ENCODE measurements around the gene SLC18A2. TPM values are rescaled to one million over a fixed set of nuclear protein-coding genes. Genes with fewer than 3 reads are reported as not detected.

The SLC18A2 gene
- total RNA-seq: not detected

- H3K9me3 Mint-ChIP-seq (ENCODE audit: insufficient read depth): no peaks in the 10 kb centered on the region
- ChIA-PET POLR2A (no interaction called here), CTCF (interaction anchor here (1.8 kb wide), 1 partner anchor 24 kb away, joined by 7 read pairs; no protein-coding TSS in a partner anchor)
- H3K27me3 Mint-ChIP-seq (ENCODE audit: low read depth): peaks cover 30% of the 10 kb centered on the region
- H3K27ac Mint-ChIP-seq: no peak within 1 kb of the TSS
- no peaks in the 10 kb centered on the region for H3K36me3 Mint-ChIP-seq (ENCODE audit: low read depth)
- H3K4me3 Mint-ChIP-seq: peak within 1 kb of the TSS; percentile 2
- DNase-seq (no peak), ATAC-seq (peak; percentile 15)
- H3K4me1 Mint-ChIP-seq (ENCODE audit: low read depth): peaks cover 7% of the 10 kb centered on the region
Observed at GRCh38 chr10:117240621-117241529, at the start of gene SLC18A2. Gene SLC18A2, plus strand, starts transcription at chr10:117241114. Its CDS starts 580 bp downstream, at chr10:117241694.

DNA sequence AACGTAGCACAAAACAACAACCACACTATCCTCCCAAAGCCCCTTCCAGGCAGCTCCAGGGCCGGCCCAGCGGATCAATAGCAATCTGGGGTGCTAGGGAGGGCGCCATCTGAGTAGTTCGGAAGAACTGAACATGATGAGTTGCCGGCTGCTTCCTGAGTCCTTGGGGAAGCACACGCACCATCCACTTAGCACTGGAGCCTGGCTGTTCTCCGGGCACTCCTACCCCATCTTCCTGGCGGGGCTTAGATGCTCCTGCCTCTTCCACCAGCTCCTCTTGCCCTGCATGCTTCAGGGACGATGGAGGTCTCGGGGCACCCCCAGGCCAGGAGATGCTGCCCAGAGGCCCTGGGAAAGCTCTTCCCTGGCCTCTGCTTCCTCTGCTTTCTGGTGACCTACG lies 43.7 kb upstream of the SLC18A2 start, which contains the start of gene KCNK18:
KCNK18 (plus strand) TSS at position 301 of the 400 bp plus-strand sequence; CDS start at position 301, 0 bp downstream.
- POLR2A ChIA-PET: no interaction called here
- H3K27ac Mint-ChIP-seq: no peak within 1 kb of the TSS
- no peaks in the 10 kb centered on the region for H3K9me3 Mint-ChIP-seq (ENCODE audit: insufficient read depth)

GRCh38 chr10:117198088-117198487 lies 42.8 kb upstream of the SLC18A2 start:
- POLR2A ChIA-PET: no interaction called here
- Mint-ChIP-seq H3K27me3 (ENCODE audit: low read depth) (no peaks in the 10 kb centered on the region), H3K36me3 (ENCODE audit: low read depth) (no peaks in the 10 kb centered on the region), H3K4me3 (no peak overlapping the region), H3K9me3 (ENCODE audit: insufficient read depth) (no peaks in the 10 kb centered on the region), H3K27ac (no peak overlapping the region), H3K4me1 (ENCODE audit: low read depth) (no peaks in the 10 kb centered on the region)
- DNase-seq (no peak), ATAC-seq (no peak)
- CTCF ChIA-PET: no interaction called here

More for the DNA sequence above, 43.7 kb upstream of the SLC18A2 start, which contains the start of gene KCNK18:
- Mint-ChIP-seq H3K4me1 (ENCODE audit: low read depth) (no peaks in the 10 kb centered on the region), H3K4me3 (no peak within 1 kb of the TSS), H3K27me3 (ENCODE audit: low read depth) (no peaks in the 10 kb centered on the region), H3K36me3 (ENCODE audit: low read depth) (no peaks in the 10 kb centered on the region)
- ATAC-seq (no peak), DNase-seq (no peak)
- CTCF ChIA-PET: no interaction called here

- ATAC-seq (no peak), DNase-seq (no peak)
- H3K9me3 Mint-ChIP-seq (ENCODE audit: insufficient read depth): no peaks in the 10 kb centered on the region
- ChIA-PET CTCF (interaction anchor here (1.3 kb wide), 1 partner anchor 15 kb away, joined by 8 read pairs; no protein-coding TSS in a partner anchor), POLR2A (no interaction called here)
- H3K4me1 Mint-ChIP-seq (ENCODE audit: low read depth): no peaks in the 10 kb centered on the region
- peaks cover 2% of the 10 kb centered on the region for H3K27me3 Mint-ChIP-seq (ENCODE audit: low read depth)
- no peak overlapping the region for H3K27ac Mint-ChIP-seq
- no peak overlapping the region for H3K4me3 Mint-ChIP-seq
- no peaks in the 10 kb centered on the region for H3K36me3 Mint-ChIP-seq (ENCODE audit: low read depth)
Observed at GRCh38 chr10:117201826-117202225, 39.1 kb upstream of the SLC18A2 start.

- Mint-ChIP-seq H3K9me3 (ENCODE audit: insufficient read depth) (no peaks in the 10 kb centered on the region), H3K36me3 (ENCODE audit: low read depth) (no peaks in the 10 kb centered on the region), H3K27me3 (ENCODE audit: low read depth) (peaks cover 2% of the 10 kb centered on the region), H3K27ac (no peak overlapping the region), H3K4me1 (ENCODE audit: low read depth) (no peaks in the 10 kb centered on the region), H3K4me3 (no peak overlapping the region)
- DNase-seq (no peak), ATAC-seq (no peak)
- CTCF ChIA-PET: interaction anchor here (3.2 to 4.3 kb wide), 2 partner anchors 13 to 29 kb away, joined by 7 to 19 read pairs; no protein-coding TSS in a partner anchor
- POLR2A ChIA-PET: no interaction called here
Observed at GRCh38 chr10:117204316-117204715, 36.6 kb upstream of the SLC18A2 start.

DNA sequence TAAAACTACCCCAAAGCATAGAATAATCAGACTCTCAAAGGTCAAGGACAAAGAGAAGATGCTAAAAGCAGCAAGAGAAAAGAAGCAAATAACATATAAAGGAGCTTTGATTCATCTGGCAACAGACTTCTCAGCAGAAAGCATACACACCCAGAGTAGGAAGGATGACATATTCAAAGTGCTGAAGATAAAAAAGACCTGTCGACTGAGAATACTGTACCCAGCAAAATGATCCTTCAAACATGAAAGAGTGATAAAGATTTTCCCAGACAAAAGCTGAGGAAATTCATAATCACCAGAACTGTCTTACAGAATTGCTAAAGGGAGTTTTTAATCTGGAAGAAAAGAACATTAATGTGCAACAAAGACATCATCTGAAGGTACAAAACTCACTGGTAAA lies 28.7 kb upstream of the SLC18A2 start:
- H3K36me3 Mint-ChIP-seq (ENCODE audit: low read depth): no peaks in the 10 kb centered on the region
- peaks cover 32% of the 10 kb centered on the region for H3K27me3 Mint-ChIP-seq (ENCODE audit: low read depth)
- POLR2A ChIA-PET: no interaction called here
- CTCF ChIA-PET: interaction anchor here (1.0 kb wide), 1 partner anchor 108 kb away, joined by 3 read pairs; no protein-coding TSS in a partner anchor
- ATAC-seq (no peak), DNase-seq (no peak)
- no peaks in the 10 kb centered on the region for H3K9me3 Mint-ChIP-seq (ENCODE audit: insufficient read depth)
- no peak overlapping the region for H3K27ac Mint-ChIP-seq
- no peak overlapping the region for H3K4me3 Mint-ChIP-seq
- H3K4me1 Mint-ChIP-seq (ENCODE audit: low read depth): peaks cover 8% of the 10 kb centered on the region

GRCh38 chr10:117214401-117214800 lies 26.5 kb upstream of the SLC18A2 start:
- Mint-ChIP-seq H3K36me3 (ENCODE audit: low read depth) (no peaks in the 10 kb centered on the region), H3K27ac (no peak overlapping the region), H3K9me3 (ENCODE audit: insufficient read depth) (no peaks in the 10 kb centered on the region), H3K4me1 (ENCODE audit: low read depth) (peaks cover 12% of the 10 kb centered on the region), H3K27me3 (ENCODE audit: low read depth) (peaks cover 39% of the 10 kb centered on the region), H3K4me3 (no peak overlapping the region)
- CTCF ChIA-PET: interaction anchor here (6.0 kb wide), 1 partner anchor 105 kb away, joined by 145 read pairs; no protein-coding TSS in a partner anchor
- POLR2A ChIA-PET: no interaction called here
- DNase-seq: no peak
- no peak for ATAC-seq

DNA sequence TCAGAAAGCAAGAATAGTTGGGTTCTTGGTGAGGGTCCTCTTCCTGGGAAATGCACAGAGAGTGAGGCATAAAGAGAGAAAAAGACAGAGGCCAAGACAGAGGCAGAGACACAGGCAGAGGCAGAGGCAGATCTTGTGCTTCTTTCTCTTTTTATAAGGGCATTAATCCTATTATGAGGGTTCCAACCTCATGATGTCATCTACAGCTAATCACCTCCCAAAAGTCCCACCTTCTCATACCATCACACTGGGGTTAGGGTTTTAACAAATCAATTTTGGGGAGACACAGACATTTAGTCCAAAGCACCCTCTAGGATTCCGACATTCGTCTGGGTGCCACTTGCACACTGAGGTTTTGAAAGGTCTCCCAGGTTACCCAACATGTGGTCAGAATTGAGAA lies 25.8 kb upstream of the SLC18A2 start:
- POLR2A ChIA-PET: no interaction called here
- CTCF ChIA-PET: interaction anchor here (6.0 kb wide), 1 partner anchor 104 kb away, joined by 145 read pairs; no protein-coding TSS in a partner anchor
- H3K9me3 Mint-ChIP-seq (ENCODE audit: insufficient read depth): no peaks in the 10 kb centered on the region
- H3K27me3 Mint-ChIP-seq (ENCODE audit: low read depth): peaks cover 39% of the 10 kb centered on the region
- DNase-seq: no peak
- H3K27ac Mint-ChIP-seq: no peak overlapping the region
- H3K36me3 Mint-ChIP-seq (ENCODE audit: low read depth): no peaks in the 10 kb centered on the region
- H3K4me1 Mint-ChIP-seq (ENCODE audit: low read depth): peaks cover 12% of the 10 kb centered on the region
- no peak overlapping the region for H3K4me3 Mint-ChIP-seq
- ATAC-seq: no peak

GRCh38 chr10:117216028-117216427 lies 24.9 kb upstream of the SLC18A2 start:
- no peak for ATAC-seq
- Mint-ChIP-seq H3K36me3 (ENCODE audit: low read depth) (no peaks in the 10 kb centered on the region), H3K4me1 (ENCODE audit: low read depth) (peaks cover 12% of the 10 kb centered on the region), H3K27me3 (ENCODE audit: low read depth) (peaks cover 40% of the 10 kb centered on the region), H3K9me3 (ENCODE audit: insufficient read depth) (no peaks in the 10 kb centered on the region), H3K4me3 (no peak overlapping the region), H3K27ac (no peak overlapping the region)
- POLR2A ChIA-PET: no interaction called here
- DNase-seq: no peak
- CTCF ChIA-PET: interaction anchor here (0.7 to 6.0 kb wide), 49 partner anchors 9 to 1243 kb away, joined by 3 to 145 read pairs (median 7); no protein-coding TSS in a partner anchor

- POLR2A ChIA-PET: interaction anchor here (0.7 to 1.9 kb wide), 2 partner anchors 35 to 158 kb away, joined by 3 to 4 read pairs; no protein-coding TSS in a partner anchor
- H3K27me3 Mint-ChIP-seq (ENCODE audit: low read depth): peaks cover 36% of the 10 kb centered on the region
Observed at GRCh38 chr10:117216611-117217195, 24.2 kb upstream of the SLC18A2 start.

DNA sequence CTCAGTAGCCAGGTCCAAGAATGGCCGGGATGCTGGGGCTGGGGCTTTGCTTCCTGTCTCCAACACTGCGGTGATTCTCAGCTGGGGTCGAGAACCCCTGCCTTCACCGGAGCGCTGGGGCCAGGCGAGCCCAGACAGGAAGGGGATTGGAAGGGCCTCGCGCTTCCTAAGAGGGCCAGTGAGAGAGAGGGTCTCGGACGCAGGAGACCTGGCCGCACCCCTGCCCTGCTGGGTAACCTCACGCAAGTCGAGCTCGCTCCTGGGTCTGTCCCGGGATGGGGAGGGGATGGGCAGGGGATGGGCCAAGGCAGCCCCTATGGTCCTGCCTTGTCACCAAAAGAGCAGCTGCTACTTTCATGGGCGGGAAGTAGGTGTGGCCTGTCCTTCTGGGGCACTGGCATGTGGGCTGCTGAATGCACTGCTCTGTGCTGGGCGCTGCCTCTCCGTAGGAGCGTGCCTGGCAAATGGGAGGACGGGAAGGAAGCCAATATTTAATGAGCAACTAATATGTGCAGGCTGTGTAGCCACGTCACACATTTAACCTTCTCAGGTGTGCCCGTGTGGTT lies 23.6 kb upstream of the SLC18A2 start:
- Mint-ChIP-seq H3K9me3 (ENCODE audit: insufficient read depth) (no peaks in the 10 kb centered on the region), H3K27ac (no peak overlapping the region), H3K36me3 (ENCODE audit: low read depth) (no peaks in the 10 kb centered on the region), H3K4me3 (peak overlapping the region; percentile 73), H3K4me1 (ENCODE audit: low read depth) (peaks cover 12% of the 10 kb centered on the region), H3K27me3 (ENCODE audit: low read depth) (peaks cover 30% of the 10 kb centered on the region)
- CTCF ChIA-PET: interaction anchor here (0.7 to 6.0 kb wide), 58 partner anchors 9 to 1242 kb away, joined by 3 to 145 read pairs (median 6); no protein-coding TSS in a partner anchor
- POLR2A ChIA-PET: interaction anchor here (0.7 to 1.9 kb wide), 2 partner anchors 34 to 157 kb away, joined by 3 to 4 read pairs; no protein-coding TSS in a partner anchor
- DNase-seq (peak; percentile 38), ATAC-seq (peak; percentile 62)

More at GRCh38 chr10:117216611-117217195, 24.2 kb upstream of the SLC18A2 start:
- ATAC-seq (peak; percentile 85), DNase-seq (peak; percentile 71)
- H3K36me3 Mint-ChIP-seq (ENCODE audit: low read depth): no peaks in the 10 kb centered on the region
- H3K9me3 Mint-ChIP-seq (ENCODE audit: insufficient read depth): no peaks in the 10 kb centered on the region
- no peak overlapping the region for H3K27ac Mint-ChIP-seq
- H3K4me3 Mint-ChIP-seq: peak overlapping the region; percentile 73
- CTCF ChIA-PET: interaction anchor here (0.7 to 6.0 kb wide), 62 partner anchors 10 to 1242 kb away, joined by 3 to 145 read pairs (median 5); no protein-coding TSS in a partner anchor
- peaks cover 12% of the 10 kb centered on the region for H3K4me1 Mint-ChIP-seq (ENCODE audit: low read depth)

All from activated CD8-positive, alpha-beta T cell treated with anti-CD3 and anti-CD28 coated beads, Interleukin-2, amount 10 ng/mL, durations not matched to agents 7 days and 5 days (primary cell).